Activated T-cell treated with anti-CD3 and anti-CD28 coated beads, Interleukin-2, amount 50 U/mL, for 72 hours (primary cell): ENCODE measurements around the gene OTOA. TPM values are rescaled to one million over a fixed set of nuclear protein-coding genes. Genes with fewer than 3 reads are reported as not detected.
"Not testable (repeated sequence)": the region's sequence is repeated elsewhere in the genome, so short reads cannot be mapped to it uniquely, and the experiment has no call there.

ENCODE experiments used
- ATAC-seq, 2 donors: fragments of 150-1000 bp; cut with Tn5 transposase; replicated peaks in 1 of 2; 2 replicates each; pipeline ENCODE4 v1.10.0; 2021; ENCODE audit warnings: moderate library complexity in 2 of 2, mild to moderate bottlenecking in 1 of 2
- DNase-seq, 2 donors: peaks; one replicate each; pipeline ENCODE4 v3.0.0; 2021 to 2022; ENCODE audit warnings: mixed read lengths in 1 of 2
- H3K27ac Mint-ChIP-seq: one replicate; pipeline ENCODE4 v1.8.0; 2022; ENCODE audit warnings: mild to moderate bottlenecking, moderate library complexity, mixed read lengths
- H3K27me3 Mint-ChIP-seq: one replicate; pipeline ENCODE4 v1.8.0; 2022; ENCODE audit warnings: low read depth, mixed read lengths
- H3K36me3 Mint-ChIP-seq, 2 donors: one replicate each; pipeline ENCODE4 v1.8.0; 2022; ENCODE audit warnings: mixed read lengths in 2 of 2, mild to moderate bottlenecking in 1 of 2; ENCODE audit not compliant: insufficient read depth in 2 of 2
- H3K4me1 Mint-ChIP-seq: one replicate; pipeline ENCODE4 v1.8.0; 2022; ENCODE audit warnings: low read depth, mixed read lengths
- H3K4me3 Mint-ChIP-seq, 2 donors: one replicate each; pipeline ENCODE4 v1.8.0; 2022; ENCODE audit warnings: mild to moderate bottlenecking in 2 of 2, mixed read lengths in 2 of 2, moderate library complexity in 2 of 2
- H3K9me3 Mint-ChIP-seq, 2 donors: one replicate each; pipeline ENCODE4 v1.8.0; 2022; ENCODE audit warnings: mixed read lengths in 2 of 2
- total RNA-seq, 2 donors: library from RNA; stranded (reverse); gene quantifications; one replicate each; pipeline ENCODE4 v1.2.3, GENCODE V29; 2022

Gene OTOA
- total RNA-seq, 2 donors from 2014 or later: 0.43 to 0.58 TPM

DNA sequence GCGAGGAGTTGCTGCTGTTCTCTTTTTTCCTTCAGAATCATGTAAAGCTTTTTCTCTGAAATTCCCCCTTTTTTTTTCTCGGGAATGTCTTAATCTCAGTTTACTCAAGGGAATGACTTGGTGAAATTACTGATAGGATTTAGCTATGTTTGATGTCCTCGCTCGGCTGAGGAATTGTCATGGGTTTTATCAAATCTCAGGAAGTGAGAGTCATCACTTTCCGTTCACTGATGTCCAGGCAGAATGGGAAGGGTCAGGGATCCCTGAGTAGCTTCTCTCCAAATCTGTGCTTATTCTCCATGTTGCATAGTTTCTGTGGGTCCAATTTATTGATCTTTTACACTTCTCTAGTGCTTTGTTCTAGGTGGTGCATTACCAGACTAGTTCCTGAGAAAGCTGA lies 17.7 kb upstream of the OTOA start:
- DNase-seq (no peak), ATAC-seq (no peak)
- no peaks in the 10 kb centered on the region for H3K9me3 Mint-ChIP-seq
- peaks cover 59% of the 10 kb centered on the region for H3K4me1 Mint-ChIP-seq
- peak overlapping the region; percentile 96 for H3K27ac Mint-ChIP-seq
- peaks cover 2% of the 10 kb centered on the region in 2 donors for H3K36me3 Mint-ChIP-seq
- H3K27me3 Mint-ChIP-seq: no peaks in the 10 kb centered on the region
- H3K4me3 Mint-ChIP-seq: peak overlapping the region; percentile 70 to 95

DNA sequence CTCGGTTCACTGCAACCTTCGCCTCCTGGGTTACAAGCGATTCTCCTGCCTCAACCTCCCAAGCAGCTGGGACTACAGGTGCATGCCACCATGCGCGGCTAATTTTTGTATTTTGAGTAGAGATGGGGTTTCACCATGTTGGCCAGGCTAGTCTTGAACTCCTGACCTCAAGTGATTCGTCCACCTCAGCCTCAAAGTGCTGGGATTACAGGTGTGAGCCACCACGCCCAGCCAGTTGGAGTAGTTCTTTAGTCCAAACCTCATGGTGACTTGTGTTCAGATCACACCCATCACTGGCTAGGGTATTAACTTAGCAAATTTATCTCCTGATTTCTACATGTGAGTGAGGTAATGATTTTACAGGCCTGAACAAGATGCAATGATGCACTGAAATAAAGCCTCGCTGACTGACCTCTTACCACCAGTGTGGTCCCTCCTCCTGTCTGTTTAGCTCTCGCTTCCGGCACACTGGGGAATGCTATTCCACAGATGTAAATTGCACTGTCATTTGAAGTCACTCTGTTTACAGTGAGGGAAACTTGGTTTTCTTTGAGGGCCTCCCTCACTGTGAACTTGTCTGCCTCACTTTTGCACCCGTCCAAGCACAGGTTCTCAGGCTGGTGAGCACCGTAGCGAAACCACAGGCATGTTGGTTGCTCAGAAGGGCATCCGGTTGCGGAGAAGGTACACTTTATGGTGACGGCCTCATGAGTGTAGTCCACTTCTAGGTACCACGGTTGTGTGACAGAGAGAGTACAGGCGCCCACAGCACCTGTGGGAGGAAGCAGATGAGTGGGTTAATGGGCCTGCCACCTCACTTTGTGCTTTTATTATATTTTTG lies 16.8 kb upstream of the OTOA start:
- H3K9me3 Mint-ChIP-seq: no peaks in the 10 kb centered on the region
- H3K36me3 Mint-ChIP-seq: peaks cover 2% of the 10 kb centered on the region in 2 donors
- H3K4me1 Mint-ChIP-seq: peaks cover 59% of the 10 kb centered on the region
- ATAC-seq (peak; percentile 96), DNase-seq (peak; percentile 82 to 88)
- peak overlapping the region; percentile 35 for H3K27ac Mint-ChIP-seq
- H3K4me3 Mint-ChIP-seq: peak overlapping the region; percentile 70 to 95
- H3K27me3 Mint-ChIP-seq: no peaks in the 10 kb centered on the region

DNA sequence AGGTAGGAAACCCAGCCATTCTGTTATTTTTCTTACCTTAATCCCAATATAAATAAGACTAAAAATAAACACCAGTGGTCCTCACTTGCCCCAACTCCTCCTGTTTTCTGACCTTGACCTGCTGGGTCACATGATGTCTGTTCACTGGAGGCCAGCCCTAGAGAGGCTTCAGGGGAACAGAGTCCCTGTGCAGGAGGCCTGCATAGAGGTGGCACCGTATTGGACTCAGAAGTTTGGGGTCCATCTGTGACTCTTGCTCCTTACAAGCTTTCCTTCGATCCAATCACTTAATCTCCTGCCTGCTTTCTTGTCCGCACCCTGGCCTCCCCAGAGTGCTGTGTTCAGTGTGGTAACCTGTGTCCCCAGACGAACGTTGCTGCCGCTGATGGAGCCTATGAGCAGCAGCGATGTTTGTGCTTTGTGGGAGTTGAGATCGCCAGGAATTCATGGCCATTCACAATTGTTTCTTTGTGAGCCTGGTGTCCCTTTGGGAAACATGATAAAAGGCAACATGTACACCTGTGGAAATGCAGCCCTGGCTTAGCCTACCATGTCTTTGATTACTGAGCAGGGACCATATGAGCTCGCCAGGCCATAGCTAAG lies 16.1 kb upstream of the OTOA start:
- Mint-ChIP-seq H3K4me3 (peak overlapping the region; percentile 18 to 42), H3K4me1 (peaks cover 59% of the 10 kb centered on the region), H3K27ac (peak overlapping the region; percentile 41), H3K36me3 (peaks cover 2% of the 10 kb centered on the region in 2 donors), H3K27me3 (no peaks in the 10 kb centered on the region), H3K9me3 (no peaks in the 10 kb centered on the region)
- DNase-seq: no peak
- peak; percentile 14 for ATAC-seq

- not testable (repeated sequence) for H3K27me3 Mint-ChIP-seq, H3K4me3 Mint-ChIP-seq
Measured at GRCh38 chr16:21649826-21650406, 13.9 kb upstream of the OTOA start.

DNA sequence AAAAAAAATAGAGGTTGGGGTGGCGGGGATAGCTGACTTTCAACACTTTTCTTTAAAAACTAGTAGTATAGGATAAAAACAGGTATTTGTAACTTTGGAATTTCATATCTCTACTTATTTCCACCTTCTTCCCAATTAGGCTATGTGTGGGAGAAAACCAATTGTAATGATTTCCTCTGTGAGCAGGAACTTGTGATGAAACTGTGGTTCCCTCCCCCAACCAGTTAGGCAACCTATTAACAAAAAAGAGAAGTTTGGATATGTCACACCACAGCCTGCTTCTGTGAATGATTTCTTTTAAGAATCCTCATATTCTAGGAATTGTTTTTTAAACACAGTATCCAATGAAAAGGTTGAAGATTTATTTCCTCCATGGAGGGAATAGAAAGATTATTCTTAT lies 13.2 kb upstream of the OTOA start:
- Mint-ChIP-seq H3K4me1 (peaks cover 53% of the 10 kb centered on the region), H3K36me3 (peaks cover 2 to 6% of the 10 kb centered on the region in 2 donors), H3K4me3 (no peak overlapping the region), H3K27me3 (no peaks in the 10 kb centered on the region), H3K9me3 (no peaks in the 10 kb centered on the region), H3K27ac (no peak overlapping the region)
- no peak for ATAC-seq
- DNase-seq: no peak

More at GRCh38 chr16:21649826-21650406, 13.9 kb upstream of the OTOA start:
- H3K9me3 Mint-ChIP-seq, ATAC-seq, H3K36me3 Mint-ChIP-seq, DNase-seq, H3K27ac Mint-ChIP-seq: not testable (repeated sequence)
- peaks cover 59% of the 10 kb centered on the region for H3K4me1 Mint-ChIP-seq

DNA sequence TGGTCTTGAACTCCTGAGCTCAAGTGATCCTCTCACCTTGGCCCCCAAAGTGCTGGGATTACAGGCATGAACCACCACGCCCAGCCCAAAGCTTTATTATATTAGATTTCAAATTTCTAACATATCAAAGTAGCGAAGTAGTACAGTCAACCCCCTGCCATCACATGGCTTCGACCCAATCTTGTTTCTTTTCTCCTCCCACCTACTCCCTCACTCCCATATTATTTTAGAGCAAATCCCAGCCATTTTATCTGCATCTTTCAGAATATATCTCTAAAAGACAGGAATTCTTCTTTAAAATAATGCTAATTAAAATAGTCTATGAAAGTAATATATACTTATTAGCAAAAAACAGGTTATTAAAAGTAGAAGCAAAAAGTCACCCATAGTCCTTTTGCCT lies 12.3 kb upstream of the OTOA start:
- Mint-ChIP-seq H3K36me3 (peaks cover 2 to 11% of the 10 kb centered on the region in 2 donors), H3K27me3 (no peaks in the 10 kb centered on the region), H3K4me3 (no peak overlapping the region), H3K9me3 (no peaks in the 10 kb centered on the region), H3K27ac (no peak overlapping the region), H3K4me1 (peaks cover 48% of the 10 kb centered on the region)
- DNase-seq (no peak), ATAC-seq (no peak)

DNA sequence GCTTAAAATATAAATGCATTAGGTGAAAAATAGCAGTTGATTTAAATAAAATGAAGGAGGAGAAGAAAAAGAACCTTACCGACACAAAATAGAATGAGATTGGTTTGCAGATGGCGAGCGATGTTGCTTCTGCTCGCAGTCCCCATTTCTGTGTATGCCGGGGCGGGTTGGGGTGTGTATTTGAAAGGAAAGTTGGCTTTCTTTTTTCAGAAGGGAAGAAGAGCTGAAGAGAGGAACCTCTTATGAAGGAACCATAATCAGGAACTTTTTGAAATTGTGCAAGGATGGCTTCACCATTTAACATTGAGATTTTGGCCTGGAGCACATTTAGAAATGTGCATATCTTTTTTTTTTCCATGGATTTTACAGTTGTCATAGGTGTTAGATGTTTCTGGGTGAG lies 11.3 kb upstream of the OTOA start, which contains the start of gene IGSF6:
Gene IGSF6, minus strand, starts transcription at position 156 of the 400 bp plus-strand sequence. Its CDS starts 10 bp downstream, at position 146.
- Mint-ChIP-seq H3K27me3 (no peaks in the 10 kb centered on the region), H3K9me3 (no peaks in the 10 kb centered on the region), H3K27ac (no peak within 1 kb of the TSS), H3K4me1 (peaks cover 48% of the 10 kb centered on the region), H3K4me3 (no peak within 1 kb of the TSS), H3K36me3 (peaks cover 0 to 9% of the 10 kb centered on the region in 2 donors)
- ATAC-seq (no peak), DNase-seq (no peak)

- ATAC-seq (no peak), DNase-seq (no peak)
- Mint-ChIP-seq H3K27me3 (no peaks in the 10 kb centered on the region), H3K4me3 (no peak overlapping the region), H3K4me1 (peaks cover 38% of the 10 kb centered on the region), H3K9me3 (no peaks in the 10 kb centered on the region), H3K27ac (no peak overlapping the region), H3K36me3 (peaks cover 0 to 9% of the 10 kb centered on the region in 2 donors)
Measured at GRCh38 chr16:21653571-21653970, 10.2 kb upstream of the OTOA start.

GRCh38 chr16:21654466-21654865 lies 9.3 kb upstream of the OTOA start:
- ATAC-seq (no peak), DNase-seq (no peak)
- H3K9me3 Mint-ChIP-seq: no peaks in the 10 kb centered on the region
- no peak overlapping the region for H3K4me3 Mint-ChIP-seq
- H3K27ac Mint-ChIP-seq: peak overlapping the region; percentile 61
- H3K27me3 Mint-ChIP-seq: no peaks in the 10 kb centered on the region
- H3K36me3 Mint-ChIP-seq: peaks cover 0 to 9% of the 10 kb centered on the region in 2 donors
- peaks cover 32% of the 10 kb centered on the region for H3K4me1 Mint-ChIP-seq

GRCh38 chr16:21654881-21655280 lies 8.9 kb upstream of the OTOA start:
- no peaks in the 10 kb centered on the region for H3K27me3 Mint-ChIP-seq
- no peak overlapping the region for H3K4me3 Mint-ChIP-seq
- H3K27ac Mint-ChIP-seq: no peak overlapping the region
- H3K9me3 Mint-ChIP-seq: no peaks in the 10 kb centered on the region
- H3K4me1 Mint-ChIP-seq: peaks cover 30% of the 10 kb centered on the region
- H3K36me3 Mint-ChIP-seq: peaks cover 0 to 9% of the 10 kb centered on the region in 2 donors
- DNase-seq (no peak), ATAC-seq (no peak)

DNA sequence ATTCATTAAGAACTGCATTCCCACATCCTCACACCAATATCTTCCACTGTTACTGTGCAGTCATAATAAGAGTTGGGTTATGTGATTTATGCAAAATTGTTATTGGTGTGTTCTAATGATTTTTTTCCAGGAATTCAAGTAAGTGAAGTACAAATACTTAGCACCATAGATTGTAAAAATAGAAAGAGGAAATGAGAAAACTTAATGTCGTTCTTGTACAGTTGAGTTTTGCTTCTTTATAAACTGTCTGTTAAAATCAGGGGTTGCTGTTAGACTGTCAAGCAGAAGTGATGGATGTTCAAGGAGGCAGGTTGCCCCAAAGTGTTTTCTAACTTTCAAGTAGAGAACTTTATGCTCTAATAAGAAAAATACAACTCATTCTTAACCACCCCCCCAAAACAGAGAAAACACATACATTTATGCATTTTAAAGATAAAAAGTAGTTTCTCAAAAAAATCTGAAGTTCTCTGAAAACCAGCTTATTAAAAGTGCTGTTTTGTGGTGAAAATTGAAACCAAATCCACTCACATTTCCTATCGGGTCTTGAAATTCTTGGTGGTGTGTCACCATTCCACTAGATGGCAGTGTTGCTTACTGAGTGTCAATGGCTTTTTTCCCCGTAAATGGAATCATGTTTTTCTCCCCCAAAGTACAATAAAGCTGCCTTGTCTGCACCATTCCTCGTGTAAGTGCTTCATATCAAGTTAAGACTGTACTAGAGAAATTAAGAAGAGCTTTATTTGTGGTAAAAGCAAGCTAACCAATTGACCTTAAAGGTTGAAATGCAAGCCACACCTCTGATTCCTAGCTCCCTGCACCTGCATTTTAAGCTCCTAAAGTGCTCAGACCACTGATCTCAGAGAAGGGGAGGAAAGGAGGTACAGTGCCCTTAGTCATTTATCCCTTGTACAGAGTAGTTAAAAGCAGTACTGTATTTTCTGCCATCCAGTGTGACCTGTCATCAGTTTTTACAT lies 6.7 kb upstream of the OTOA start:
- peaks cover 43% of the 10 kb centered on the region for H3K4me1 Mint-ChIP-seq
- no peak for ATAC-seq

DNA sequence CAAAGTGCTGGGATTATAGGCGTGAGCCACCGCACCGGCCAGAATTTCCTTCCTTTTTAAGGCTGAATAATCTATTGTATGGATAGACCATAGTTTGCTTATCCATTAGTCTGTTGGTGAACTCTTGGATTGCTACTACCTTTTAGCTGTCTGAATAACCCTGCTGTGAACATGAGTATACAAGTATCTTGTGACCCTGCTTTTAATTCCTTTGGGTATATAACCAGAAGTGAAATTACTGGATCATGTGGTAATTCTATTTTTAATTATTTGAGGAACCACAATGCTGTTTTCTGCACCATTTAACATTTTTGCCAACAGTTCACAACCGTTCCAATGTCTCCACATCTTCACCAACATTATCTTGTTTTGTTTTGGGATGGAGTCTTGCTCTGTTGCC lies 4.6 kb upstream of the OTOA start:
- Mint-ChIP-seq H3K36me3 (peaks cover 0 to 9% of the 10 kb centered on the region in 2 donors), H3K4me3 (no peak overlapping the region), H3K27ac (no peak overlapping the region), H3K27me3 (no peaks in the 10 kb centered on the region), H3K4me1 (peaks cover 50% of the 10 kb centered on the region), H3K9me3 (no peaks in the 10 kb centered on the region)
- DNase-seq (no peak), ATAC-seq (no peak)

More for the DNA sequence above, 6.7 kb upstream of the OTOA start:
- H3K9me3 Mint-ChIP-seq: no peaks in the 10 kb centered on the region
- no peak overlapping the region for H3K4me3 Mint-ChIP-seq
- H3K27me3 Mint-ChIP-seq: no peaks in the 10 kb centered on the region
- H3K36me3 Mint-ChIP-seq: peaks cover 0 to 9% of the 10 kb centered on the region in 2 donors
- DNase-seq: peak; percentile 39 to 40
- no peak overlapping the region for H3K27ac Mint-ChIP-seq
